Smooth muscle cell (in vitro differentiated cells): ENCODE results near the gene C2CD3. TPM values are rescaled to one million over a fixed set of nuclear protein-coding genes. Genes with fewer than 3 reads are reported as not detected.

ENCODE experiments used
- DNase-seq: peaks from one replicate; lab custom pipeline; 2025; ENCODE audit not compliant: unreplicated experiment; lab: John Stamatoyannopoulos, UW
- H2AFZ ChIP-seq: fragments of 200-600 bp; sonication (generic); 2 replicates; pipeline ENCODE4 v1.6.0; 2016; ENCODE audit warnings: antibody characterized with exemption, low read depth, mild to moderate bottlenecking
- H3F3A ChIP-seq: fragments of 200-600 bp; sonication (generic); 2 replicates; pipeline ENCODE4 v1.6.0; 2017; ENCODE audit warnings: antibody characterized with exemption, low read depth
- H3K27ac ChIP-seq: fragments of 200-600 bp; sonication (generic); 2 replicates; pipeline ENCODE4 v1.5.1; 2016; ENCODE audit warnings: low read depth, mild to moderate bottlenecking
- H3K27me3 ChIP-seq: fragments of 200-600 bp; sonication (generic); 2 replicates; pipeline ENCODE4 v1.6.1; 2016; ENCODE audit warnings: low read depth, mild to moderate bottlenecking
- H3K36me3 ChIP-seq: fragments of 200-600 bp; sonication (generic); 2 replicates; pipeline ENCODE4 v1.5.1; 2016; ENCODE audit warnings: low read depth
- H3K4me1 ChIP-seq: fragments of 200-600 bp; sonication (generic); 2 replicates; pipeline ENCODE4 v1.5.1; 2016; ENCODE audit warnings: low read depth
- H3K4me2 ChIP-seq: fragments of 200-600 bp; sonication (generic); 2 replicates; pipeline ENCODE4 v1.6.0; 2016; ENCODE audit warnings: mild to moderate bottlenecking
- H3K4me3 ChIP-seq: fragments of 200-600 bp; sonication (generic); 2 replicates; pipeline ENCODE4 v1.5.1; 2016; ENCODE audit warnings: mild to moderate bottlenecking
- H3K79me2 ChIP-seq: fragments of 200-600 bp; sonication (generic); 2 replicates; pipeline ENCODE4 v1.6.0; 2016; ENCODE audit warnings: low read depth, mild to moderate bottlenecking
- H3K9ac ChIP-seq: fragments of 200-600 bp; sonication (generic); 2 replicates; pipeline ENCODE4 v1.6.0; 2016; ENCODE audit warnings: low read depth
- H3K9me3 ChIP-seq: fragments of 200-600 bp; sonication (generic); replicated peaks from 2 replicates; pipeline ENCODE4 v1.5.1; 2016; ENCODE audit warnings: low read depth
- H4K20me1 ChIP-seq: fragments of 200-600 bp; sonication (generic); 2 replicates; pipeline ENCODE4 v1.6.0; 2016; ENCODE audit warnings: low read depth
- CTCF ChIP-seq: fragments of 200-600 bp; sonication (generic); IDR thresholded peaks from 2 replicates; pipeline ENCODE4 v1.5.1; 2017; ENCODE audit warnings: borderline replicate concordance, mild to moderate bottlenecking, antibody characterized with exemption; ENCODE audit not compliant: insufficient read depth, poor library complexity, severe bottlenecking
- WGBS: methylation state at CpG from one replicate; pipeline ENCODE4 v1.1.7; 2016; ENCODE audit warnings: low lambda C conversion rate; 5-methylcytosine and 5-hydroxymethylcytosine counted together
- polyA plus RNA-seq: library from polyadenylated mRNA; unstranded; fragments of >200 nt; fragmentation: Nextera tagmentation; extraction: Ambion mirVana; gene quantifications from 2 replicates; pipeline ENCODE4 v1.2.1, GENCODE V29; 2016
- total RNA-seq: library from RNA; depleted of rRNA; stranded (reverse); fragments of >200 nt; gene quantifications from 2 replicates; pipeline ENCODE4 v1.2.3, GENCODE V29; 2014

Gene C2CD3
- total and polyA plus RNA-seq, 2 experiments from 2014 or later = 4.9 to 24.1 TPM

- Histone ChIP-seq H3K9me3 (no peaks in the 10 kb centered on the region), H4K20me1 (no peaks in the 10 kb centered on the region), H3K4me2 (no peak overlapping the region), H3K4me1 (peaks cover 4% of the 10 kb centered on the region), H3K36me3 (no peaks in the 10 kb centered on the region), H3K9ac (no peak overlapping the region), H2AFZ (no peak overlapping the region), H3F3A (peaks cover 3% of the 10 kb centered on the region), H3K4me3 (no peak overlapping the region), H3K79me2 (no peaks in the 10 kb centered on the region), H3K27me3 (no peaks in the 10 kb centered on the region), H3K27ac (no peak overlapping the region)
- TF ChIP-seq CTCF = no peak
- no peak for DNase-seq
- 67% methylated on average over 2 of the region's 2 CpGs for WGBS
Measured at GRCh38 chr11:74024261-74025029, 146.4 kb downstream of the C2CD3 start.

GRCh38 chr11:74023276-74023675 is 147.5 kb downstream of the C2CD3 start:
- no peak overlapping the region for H3K4me2 ChIP-seq
- no peaks in the 10 kb centered on the region for H4K20me1 ChIP-seq
- H3F3A ChIP-seq = peaks cover 8% of the 10 kb centered on the region
- no peaks in the 10 kb centered on the region for H3K27me3 ChIP-seq
- H2AFZ ChIP-seq = no peak overlapping the region
- H3K9ac ChIP-seq = no peak overlapping the region
- H3K36me3 ChIP-seq = no peaks in the 10 kb centered on the region
- no peaks in the 10 kb centered on the region for H3K9me3 ChIP-seq
- H3K79me2 ChIP-seq = no peaks in the 10 kb centered on the region
- no peak overlapping the region for H3K4me3 ChIP-seq
- DNase-seq = no peak
- H3K27ac ChIP-seq = no peak overlapping the region
- no peak for TF ChIP-seq CTCF
- peaks cover 7% of the 10 kb centered on the region for H3K4me1 ChIP-seq

GRCh38 chr11:74022546-74022945 is 148.3 kb downstream of the C2CD3 start:
- no peak overlapping the region for H3K4me3 ChIP-seq
- 97% methylated on average over 6 of the region's 6 CpGs for WGBS
- no peak for TF ChIP-seq CTCF

GRCh38 chr11:74021998-74022397 is 148.8 kb downstream of the C2CD3 start:
- DNase-seq = no peak
- no peaks in the 10 kb centered on the region for H3K9me3 ChIP-seq
- peaks cover 8% of the 10 kb centered on the region for H3F3A ChIP-seq
- H3K4me3 ChIP-seq = no peak overlapping the region
- no peaks in the 10 kb centered on the region for H4K20me1 ChIP-seq
- WGBS = 96% methylated on average over 6 of the region's 6 CpGs
- peaks cover 7% of the 10 kb centered on the region for H3K4me1 ChIP-seq
- H3K9ac ChIP-seq = no peak overlapping the region
- no peaks in the 10 kb centered on the region for H3K36me3 ChIP-seq
- H3K4me2 ChIP-seq = no peak overlapping the region
- no peaks in the 10 kb centered on the region for H3K27me3 ChIP-seq
- H2AFZ ChIP-seq = no peak overlapping the region
- TF ChIP-seq CTCF = no peak
- H3K79me2 ChIP-seq = no peaks in the 10 kb centered on the region
- H3K27ac ChIP-seq = no peak overlapping the region

More at GRCh38 chr11:74022546-74022945, 148.3 kb downstream of the C2CD3 start:
- H3F3A ChIP-seq = peaks cover 8% of the 10 kb centered on the region
- no peak overlapping the region for H3K9ac ChIP-seq
- DNase-seq = no peak
- no peaks in the 10 kb centered on the region for H4K20me1 ChIP-seq
- H3K4me2 ChIP-seq = no peak overlapping the region
- no peaks in the 10 kb centered on the region for H3K79me2 ChIP-seq
- H2AFZ ChIP-seq = no peak overlapping the region
- no peak overlapping the region for H3K27ac ChIP-seq
- peaks cover 7% of the 10 kb centered on the region for H3K4me1 ChIP-seq
- no peaks in the 10 kb centered on the region for H3K27me3 ChIP-seq
- no peaks in the 10 kb centered on the region for H3K9me3 ChIP-seq
- no peaks in the 10 kb centered on the region for H3K36me3 ChIP-seq
